Head of caudate nucleus (tissue), 42 donors: Measurements from ENCODE around the gene SH3BP4.
"Not testable (repeated sequence)": the region's sequence is repeated elsewhere in the genome, so short reads cannot be mapped to it uniquely, and the experiment has no call there.

Experiments used
- DNase-seq, 42 donors: peaks; one replicate each; pipeline versions ENCODE4 v3.0.0 to v3.0.0-alpha.2; 2020 to 2021; ENCODE audit warnings: mixed read lengths in 7 of 42
- intact Hi-C: fragments of 100-400 bp; cut with DNase I; formaldehyde crosslinking; loops from one replicate; pipeline ENCODE4 v1.15.0; 2022

SH3BP4 gene

DNA sequence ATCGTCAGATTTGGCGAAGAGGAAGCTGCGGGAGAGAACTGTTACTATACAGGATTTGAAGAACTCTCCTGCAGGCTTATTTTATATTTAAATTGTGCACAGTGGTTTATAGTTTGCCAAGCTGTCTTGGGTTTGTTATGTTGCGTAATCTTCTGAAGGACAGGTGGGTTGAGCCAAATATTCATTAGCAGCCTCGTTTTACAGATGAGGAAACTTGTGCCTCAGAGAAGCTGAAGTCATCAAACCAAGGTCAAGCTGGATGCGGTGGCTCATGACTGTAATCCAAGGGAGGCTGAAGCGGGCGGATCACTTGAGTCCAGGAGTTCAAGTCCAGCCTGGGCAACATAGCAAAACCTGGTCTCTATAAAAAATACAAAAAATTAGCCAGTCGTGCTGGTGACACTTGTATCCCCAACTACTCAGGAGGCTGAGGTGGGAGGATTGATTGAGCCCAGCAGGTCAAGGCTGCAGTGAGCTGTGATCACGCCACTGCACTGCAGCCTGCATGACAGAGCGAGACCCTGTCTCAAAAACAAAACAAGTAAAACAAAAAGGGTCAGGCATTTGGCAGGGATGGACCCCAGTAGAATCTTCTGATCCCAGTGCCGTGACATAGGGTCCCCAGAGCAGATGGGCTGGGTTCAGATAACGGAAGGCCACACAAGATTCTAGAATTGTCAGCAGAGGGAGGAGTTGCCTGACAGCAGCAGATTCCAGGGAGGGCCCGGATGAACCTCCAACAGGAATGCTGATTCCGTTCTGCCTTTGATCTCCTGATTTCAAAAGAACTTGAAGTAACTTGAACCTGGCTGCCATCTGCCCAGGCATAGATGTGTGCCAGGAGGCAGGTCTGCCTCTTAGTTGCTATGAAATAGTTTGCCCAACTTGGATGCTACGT, 50.6 kb downstream of the SH3BP4 start:
- intact Hi-C loops, result no loop called here
- DNase-seq, result no peak

DNA sequence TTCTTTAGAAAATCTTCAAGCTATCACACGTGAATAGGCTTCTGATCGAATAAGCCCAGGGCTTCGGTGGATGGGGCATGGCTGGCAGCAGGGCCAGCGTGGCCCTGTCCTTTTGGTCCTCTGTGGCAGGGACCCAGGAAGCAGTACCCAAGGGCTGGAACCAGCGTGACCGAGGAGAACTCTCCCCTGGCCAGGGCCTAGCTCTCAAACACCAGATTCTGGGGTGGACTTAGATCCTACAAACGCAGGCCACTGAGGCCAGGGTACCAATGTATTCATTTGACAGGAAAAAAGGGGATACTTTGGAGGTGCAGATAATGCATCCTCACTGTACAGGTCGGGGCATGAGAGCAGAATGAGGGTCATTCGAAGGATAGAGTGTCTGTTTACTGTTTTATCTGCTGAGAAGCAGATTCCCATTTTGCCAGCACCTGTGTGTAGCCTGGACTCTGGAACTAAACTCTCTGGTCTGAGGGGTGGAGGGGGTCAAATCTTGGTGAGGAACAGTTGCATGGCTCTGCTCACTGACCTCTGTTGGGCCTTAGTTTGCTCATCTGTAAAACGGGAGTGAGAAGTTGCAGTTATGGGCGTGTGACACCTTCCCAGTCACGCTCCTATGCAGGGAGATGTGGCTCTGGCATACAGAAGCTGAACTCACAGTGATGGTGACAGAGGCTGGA, 51.4 kb downstream of the SH3BP4 start:
- intact Hi-C loops, result no loop called here
- DNase-seq, result no peak

DNA sequence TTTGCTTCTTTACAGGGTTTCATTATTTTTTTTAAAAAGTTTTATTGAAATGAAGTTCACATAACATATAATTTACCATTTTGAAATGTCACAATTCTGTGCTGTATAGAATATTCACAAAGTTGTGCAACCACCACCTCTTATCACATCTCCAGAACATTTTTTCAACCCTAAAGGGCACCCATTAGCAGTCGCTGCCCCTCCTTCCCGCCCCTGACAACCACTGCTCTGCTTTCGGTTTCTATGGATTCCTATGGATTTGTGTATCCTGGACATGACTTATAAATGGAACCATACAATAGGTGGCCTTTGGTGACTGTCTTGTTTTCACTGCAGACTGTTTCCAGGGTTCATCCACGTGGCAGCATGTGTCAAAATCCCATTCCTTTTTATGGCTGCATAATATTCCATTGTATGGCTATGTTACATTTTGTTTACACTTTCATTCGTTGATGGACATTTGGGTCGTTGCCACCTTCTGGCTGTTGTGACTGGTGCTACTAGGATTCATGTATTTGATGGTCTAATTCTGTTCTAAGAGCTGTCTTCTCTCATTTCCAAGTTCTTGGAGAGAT, 52.6 kb downstream of the SH3BP4 start:
- intact Hi-C loops, result no loop called here
- no peak for DNase-seq

DNA sequence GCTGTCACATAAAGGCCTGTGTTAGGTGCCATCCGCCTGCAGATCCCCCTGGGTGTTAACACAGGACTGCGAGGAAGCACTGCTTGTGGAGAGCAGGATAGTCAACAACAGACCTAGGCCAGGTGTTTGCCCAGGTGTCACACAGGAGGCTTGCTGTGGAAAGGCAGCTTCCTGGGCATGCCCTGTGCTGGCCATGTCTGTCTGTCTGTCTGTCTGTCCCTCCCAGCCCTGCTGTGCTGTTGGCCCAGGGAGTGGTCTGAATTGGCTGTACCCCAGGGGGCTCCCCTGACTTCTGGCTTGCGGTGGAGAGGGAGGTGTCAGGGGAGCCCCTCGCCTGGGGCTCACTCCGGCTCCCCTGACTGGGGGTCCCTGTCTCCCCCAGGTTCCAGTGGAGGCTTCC, 53.2 kb downstream of the SH3BP4 start:
- intact Hi-C loops, result no loop called here
- no peak for DNase-seq

GRCh38 chr2:235005603-235006259, 53.9 kb downstream of the SH3BP4 start:
- intact Hi-C loops, result no loop called here
- peak; percentile 48 to 90 (median 70) for DNase-seq

- intact Hi-C loops, result no loop called here
- DNase-seq, result no peak
Measured at GRCh38 chr2:235006461-235006860, 54.6 kb downstream of the SH3BP4 start.

GRCh38 chr2:235006986-235007385, 55.2 kb downstream of the SH3BP4 start:
- intact Hi-C loops, result no loop called here

DNA sequence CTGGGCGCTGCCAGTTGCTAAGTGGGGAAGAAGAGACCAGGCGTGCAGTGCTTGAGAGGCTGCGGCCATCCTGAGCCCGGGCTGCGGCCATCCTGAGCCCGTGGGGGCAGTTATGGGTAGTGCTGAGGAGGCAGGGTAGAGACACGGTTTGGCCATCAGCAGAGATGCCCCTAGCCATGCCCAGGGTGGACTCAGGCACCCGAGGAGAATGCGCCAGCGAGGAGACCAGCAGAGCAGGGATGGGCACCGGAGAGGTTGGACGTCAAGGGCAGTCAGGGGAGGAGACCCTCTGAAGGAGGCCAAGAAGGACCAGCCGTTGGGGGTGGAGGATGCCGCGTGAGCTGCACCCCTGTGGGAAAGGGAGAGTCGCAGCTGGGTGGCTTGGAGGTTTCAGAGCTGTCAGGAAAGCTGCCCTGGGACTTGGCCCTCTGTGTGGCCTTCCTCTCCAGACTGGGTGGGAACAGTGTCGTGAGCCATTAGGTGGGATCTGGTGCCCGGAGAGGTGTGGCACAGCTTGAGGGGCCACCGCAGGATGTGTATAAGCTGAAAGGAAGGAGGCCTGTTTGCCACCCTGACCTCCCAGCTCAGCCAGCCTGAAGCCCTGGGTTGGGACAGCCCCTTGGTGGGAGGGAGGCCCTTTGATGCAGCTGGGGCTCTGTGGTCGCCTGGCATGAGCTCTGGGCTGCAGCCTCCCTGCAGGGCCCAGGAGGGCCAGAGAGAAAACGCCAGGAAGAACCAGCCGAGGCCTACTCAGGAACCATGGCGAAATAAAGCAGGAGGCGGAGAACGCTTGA, 56.0 kb downstream of the SH3BP4 start:
- DNase-seq, result no peak
- intact Hi-C loops, result no loop called here

More at GRCh38 chr2:235006986-235007385, 55.2 kb downstream of the SH3BP4 start:
- DNase-seq, result no peak

DNA sequence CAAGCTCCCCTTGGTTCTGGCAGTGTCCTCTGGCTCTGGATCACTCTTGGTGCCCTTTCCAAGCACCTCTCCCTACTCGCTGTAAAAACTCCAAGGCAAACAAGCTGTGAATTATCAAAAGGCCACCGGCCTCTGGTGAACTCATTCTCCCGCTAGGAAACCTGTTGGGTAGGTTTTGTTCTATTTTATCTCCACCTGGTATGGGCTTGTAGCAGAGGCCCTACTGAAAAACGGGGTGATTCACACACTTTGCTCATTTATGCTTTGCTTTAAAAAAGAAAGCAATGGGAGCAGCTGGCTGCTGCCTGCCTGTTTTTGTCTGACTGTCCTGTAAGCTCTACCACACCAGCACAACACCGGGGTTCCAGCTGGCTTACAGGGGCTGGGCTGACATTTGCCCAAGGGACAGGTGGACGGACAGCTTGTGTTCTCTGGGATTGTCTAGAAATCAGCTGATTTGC, 56.8 kb downstream of the SH3BP4 start:
- intact Hi-C loops, result no loop called here
- DNase-seq, result no peak

DNA sequence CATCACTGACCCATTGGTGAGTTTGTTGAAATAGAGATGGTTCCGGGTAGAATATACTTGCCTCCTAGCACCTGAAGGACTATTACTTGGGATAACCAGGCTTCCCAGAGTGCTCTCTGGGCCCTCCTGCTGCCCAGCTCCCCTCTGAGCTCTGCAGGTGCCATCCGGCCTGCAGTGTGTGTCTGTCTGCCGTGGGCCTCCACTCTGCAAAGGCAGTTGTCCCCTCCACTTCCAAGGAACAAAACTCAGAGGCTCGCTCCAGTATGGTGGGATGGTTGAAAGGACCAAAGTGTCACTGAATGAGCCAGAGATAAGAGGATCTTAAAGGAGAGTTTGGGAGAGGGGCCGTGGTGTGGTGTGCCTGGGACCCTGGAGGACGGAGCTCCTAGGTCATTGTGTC, 57.3 kb downstream of the SH3BP4 start:
- DNase-seq, result no peak

DNA sequence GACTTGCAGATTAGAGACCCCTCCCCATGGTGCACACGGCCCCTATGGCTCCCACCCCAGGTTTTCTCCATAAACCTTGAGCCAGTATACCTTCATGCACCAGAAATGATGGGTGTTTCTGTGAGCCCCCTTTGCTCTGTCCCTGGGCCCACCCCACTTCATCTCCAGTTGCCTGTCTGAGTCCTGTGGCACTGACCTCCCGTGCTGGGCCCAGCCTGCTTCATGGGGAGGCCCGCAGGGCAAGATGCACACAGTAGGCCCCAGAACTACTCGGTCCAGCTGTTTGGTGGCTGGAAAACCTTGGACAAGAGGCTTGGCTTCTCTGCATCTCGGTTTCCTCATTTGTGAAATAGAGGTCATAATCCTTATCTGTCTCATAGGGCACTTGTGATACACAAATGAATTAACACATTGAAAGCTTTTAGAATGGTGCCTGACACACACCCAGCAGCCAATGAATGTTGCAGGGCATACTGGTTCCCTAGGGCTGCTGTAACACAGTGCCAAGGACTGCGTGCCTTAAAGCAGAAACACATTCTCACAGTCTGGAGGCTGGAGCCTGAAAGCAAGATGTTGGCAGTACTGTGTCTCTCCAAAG, 58.4 kb downstream of the SH3BP4 start:
- DNase-seq, result no peak
- intact Hi-C loops, result no loop called here

More for the DNA sequence above, 57.3 kb downstream of the SH3BP4 start:
- intact Hi-C loops, result no loop called here

GRCh38 chr2:235011607-235011928, 59.8 kb downstream of the SH3BP4 start:
- intact Hi-C loops, result no loop called here
- DNase-seq, result no peak

DNA sequence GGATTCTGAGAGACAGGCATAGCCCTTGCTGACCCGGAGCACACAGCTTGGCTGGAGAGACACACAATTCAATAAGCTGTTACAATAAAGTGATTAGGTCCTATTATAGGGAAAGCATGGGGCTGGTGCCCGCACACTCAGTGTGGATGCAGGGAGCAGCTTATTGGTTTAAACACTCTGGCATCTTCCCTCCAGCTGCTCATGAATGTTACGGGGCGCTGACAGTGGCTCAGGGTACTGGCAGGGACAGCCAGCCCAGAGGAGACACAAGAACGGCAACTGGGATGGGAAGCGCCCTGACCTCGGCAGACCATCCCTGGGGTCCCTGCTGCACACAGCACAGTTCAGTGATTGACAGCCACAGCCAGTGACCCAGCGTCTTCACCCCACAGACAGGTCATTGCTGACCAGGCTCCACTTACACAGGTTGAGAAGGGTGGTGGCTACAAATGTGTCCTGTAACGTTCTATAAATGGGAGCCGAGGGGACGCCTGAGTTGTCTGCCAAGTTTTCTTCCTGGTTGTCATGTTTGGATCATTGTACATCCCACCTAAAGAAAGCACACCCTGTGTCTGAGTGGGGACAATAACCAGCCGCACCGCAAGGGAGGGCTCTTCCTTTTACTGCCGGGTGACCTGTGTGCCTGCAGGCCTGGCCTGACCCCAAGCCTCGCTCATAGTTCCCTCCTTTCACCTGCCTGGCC, 60.3 kb downstream of the SH3BP4 start:
- intact Hi-C loops, result no loop called here
- no peak for DNase-seq

DNA sequence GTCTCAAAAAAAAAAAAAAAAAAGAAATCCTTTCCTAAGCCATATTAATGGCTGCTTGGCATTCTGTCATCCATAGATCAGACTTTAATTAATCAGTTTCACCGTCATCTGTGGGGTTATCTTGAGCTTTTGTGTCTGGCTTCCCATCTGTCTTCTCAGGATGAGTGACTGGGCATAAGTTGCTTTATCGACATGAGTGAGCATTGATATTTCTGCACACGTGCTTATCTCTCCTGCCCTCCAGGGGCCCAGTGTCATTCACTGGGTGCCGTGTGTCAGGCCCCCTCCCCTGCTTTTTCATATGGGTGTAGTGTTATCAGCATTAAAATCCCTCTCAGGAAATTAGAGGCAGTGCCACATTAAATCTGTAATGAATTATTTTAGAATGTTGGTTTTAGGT, 65.6 kb downstream of the SH3BP4 start:
- no peak for DNase-seq
- intact Hi-C loops, result no loop called here

GRCh38 chr2:235018838-235019237, 67.0 kb downstream of the SH3BP4 start:
- intact Hi-C loops, result no loop called here

GRCh38 chr2:235020141-235020540, 68.3 kb downstream of the SH3BP4 start:
- intact Hi-C loops, DNase-seq: not testable (repeated sequence)

More at GRCh38 chr2:235018838-235019237, 67.0 kb downstream of the SH3BP4 start:
- DNase-seq, result no peak

- DNase-seq, result no peak
- intact Hi-C loops, result no loop called here
Measured at GRCh38 chr2:235021752-235022151, 69.9 kb downstream of the SH3BP4 start.
